Hematopoietic multipotent progenitor cell treated with erythropoietin and hydrocortisone succinate and interleukin-3 and kit ligand, for 4 days (in vitro differentiated cells): ENCODE measurements around the gene CBARP.

ENCODE experiments used
- DNase-seq: peaks from one replicate; pipeline ENCODE4 v3.0.0-alpha.2; 2015

CBARP gene

DNA sequence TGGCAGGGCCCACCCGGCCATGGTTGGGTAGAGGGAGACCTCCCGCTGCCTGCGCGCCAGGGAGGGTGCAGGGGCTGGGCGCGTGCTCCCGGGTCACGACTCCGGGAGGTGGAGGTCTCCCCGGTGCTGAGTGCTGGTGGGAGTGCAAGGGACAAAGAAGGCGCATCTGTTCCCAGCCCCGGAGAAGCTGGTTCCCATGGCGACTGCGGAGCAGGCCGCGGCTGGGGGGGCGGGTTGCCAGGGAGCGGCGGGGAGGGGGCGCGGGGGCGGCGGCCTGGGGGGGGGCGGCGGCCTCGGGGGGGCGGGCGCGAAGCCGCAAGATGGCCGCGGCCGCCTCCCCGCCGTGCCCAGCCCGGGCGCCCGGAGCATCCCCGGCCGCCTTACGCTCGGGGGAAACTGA is 1.2 kb downstream of the CBARP start:
- no peak for DNase-seq

GRCh38 chr19:1235625-1236538 is 1.9 kb downstream of the CBARP start:
- DNase-seq = no peak

DNA sequence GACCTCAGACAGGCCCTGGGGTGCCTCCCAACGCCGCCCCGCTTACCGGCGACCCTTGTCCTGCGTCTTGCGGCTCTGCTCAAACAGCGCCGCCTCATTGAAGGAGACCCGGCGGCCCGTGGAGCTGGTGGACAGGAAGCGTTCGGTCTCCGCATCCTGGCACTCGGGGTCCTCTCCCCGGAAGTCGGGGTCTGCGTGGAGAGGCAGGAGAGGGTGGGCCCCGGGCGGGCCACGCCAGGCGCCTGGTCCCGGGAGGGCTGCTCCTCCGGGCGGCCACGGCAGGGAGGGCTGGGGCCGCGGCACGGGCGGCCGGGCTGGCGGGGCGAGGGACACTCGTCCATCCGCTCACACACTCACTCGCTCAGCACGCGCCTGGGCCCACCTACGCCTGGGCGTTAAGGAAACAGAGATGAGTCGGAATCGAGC is 2.8 kb downstream of the CBARP start:
- no peak for DNase-seq

DNA sequence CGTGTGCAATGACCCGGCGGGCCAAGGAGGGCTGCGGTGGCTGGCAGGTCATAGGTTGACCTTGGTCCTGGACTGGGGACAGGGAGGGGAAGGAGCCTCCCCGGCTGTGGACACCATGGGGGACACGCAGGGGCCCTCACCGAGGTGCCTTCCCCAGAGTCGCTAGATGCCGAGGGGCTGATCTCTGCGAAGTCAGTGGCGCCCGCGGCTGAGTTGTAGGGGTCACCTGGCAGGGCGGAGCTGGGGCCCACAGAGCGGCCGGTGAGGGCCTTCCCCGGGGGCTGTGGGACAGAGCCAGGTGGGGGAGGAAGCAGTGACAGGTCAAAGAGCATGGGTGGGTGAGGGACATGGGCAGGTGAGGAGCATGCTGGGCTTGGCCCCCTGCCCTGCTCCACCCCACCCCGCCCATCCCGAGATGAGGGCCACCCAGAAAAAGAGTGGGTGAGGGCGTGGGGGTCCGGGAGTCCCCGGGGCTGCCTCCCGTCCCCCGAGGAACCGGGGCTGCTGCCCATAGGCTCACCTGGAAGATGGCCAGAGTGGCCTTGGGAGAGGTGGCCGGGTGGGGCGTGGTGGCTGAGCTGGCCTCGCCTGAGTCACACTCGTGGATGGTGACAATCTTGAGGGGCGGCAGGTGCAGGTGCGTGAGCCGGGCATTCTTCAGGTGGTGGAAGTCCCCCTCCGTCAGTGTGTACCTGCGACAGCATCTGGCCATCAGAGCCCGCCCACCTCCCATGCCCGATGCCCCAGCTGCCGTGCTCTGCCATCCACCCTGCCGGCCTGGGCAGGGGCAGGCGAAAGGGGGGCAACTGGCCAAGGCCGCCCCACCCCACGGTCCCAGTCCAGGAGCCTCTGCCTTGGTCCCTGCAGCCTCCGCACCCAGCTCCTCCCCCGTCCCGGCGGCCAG is 3.5 kb downstream of the CBARP start:
- no peak for DNase-seq

- DNase-seq = no peak
Observed at GRCh38 chr19:1233115-1233667, 4.6 kb downstream of the CBARP start.

- peak; percentile 57 for DNase-seq
Observed at GRCh38 chr19:1232652-1233072, 5.1 kb downstream of the CBARP start.

- no peak for DNase-seq
Observed at GRCh38 chr19:1231729-1232637, 5.8 kb downstream of the CBARP start.

GRCh38 chr19:1230783-1231489 is 6.9 kb downstream of the CBARP start:
- no peak for DNase-seq

DNA sequence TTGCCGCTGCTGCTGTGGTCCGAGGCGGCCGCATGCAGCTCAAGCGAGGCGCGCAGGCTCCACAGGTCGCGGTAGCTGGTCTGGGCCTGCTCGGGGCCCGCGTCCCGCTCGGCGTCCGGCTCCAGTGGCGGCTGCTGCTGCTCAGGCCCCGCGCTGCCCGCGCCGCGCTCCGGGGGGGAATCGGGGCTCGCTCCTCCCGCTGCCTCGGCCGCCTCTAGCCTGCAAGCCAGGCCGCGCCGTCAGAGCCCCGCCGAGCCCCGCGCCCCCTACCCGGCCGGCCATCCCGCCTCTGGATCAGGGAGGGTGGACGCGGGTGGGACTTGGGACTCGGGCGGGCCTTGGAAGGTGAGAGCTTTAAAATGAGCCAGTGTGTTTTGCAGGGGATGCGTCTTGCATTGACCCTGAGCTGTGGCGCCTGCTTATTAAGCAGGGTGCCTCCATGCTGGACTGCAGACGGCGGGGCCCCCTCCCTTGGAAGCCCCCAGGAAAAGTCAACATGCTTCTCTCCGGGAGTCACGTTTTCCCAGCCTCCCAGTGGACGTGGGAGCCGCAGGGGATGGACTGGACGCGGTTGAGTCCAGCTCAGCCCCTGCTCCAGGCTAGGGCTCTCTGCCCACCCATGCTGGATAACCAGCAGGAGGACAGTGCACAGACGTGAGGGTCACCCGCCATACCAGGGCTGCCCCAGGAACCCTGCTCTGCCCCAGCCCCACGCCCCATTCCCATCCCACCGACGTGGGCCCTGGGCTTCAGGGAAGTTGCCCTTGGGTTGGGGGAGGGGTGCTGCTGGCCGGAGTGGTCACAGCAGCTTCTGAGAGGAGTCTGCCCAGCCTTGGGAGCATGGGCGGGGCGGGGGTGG is 7.7 kb downstream of the CBARP start:
- DNase-seq = no peak

- no peak for DNase-seq
Observed at GRCh38 chr19:1229056-1229923, 8.5 kb downstream of the CBARP start.

DNA sequence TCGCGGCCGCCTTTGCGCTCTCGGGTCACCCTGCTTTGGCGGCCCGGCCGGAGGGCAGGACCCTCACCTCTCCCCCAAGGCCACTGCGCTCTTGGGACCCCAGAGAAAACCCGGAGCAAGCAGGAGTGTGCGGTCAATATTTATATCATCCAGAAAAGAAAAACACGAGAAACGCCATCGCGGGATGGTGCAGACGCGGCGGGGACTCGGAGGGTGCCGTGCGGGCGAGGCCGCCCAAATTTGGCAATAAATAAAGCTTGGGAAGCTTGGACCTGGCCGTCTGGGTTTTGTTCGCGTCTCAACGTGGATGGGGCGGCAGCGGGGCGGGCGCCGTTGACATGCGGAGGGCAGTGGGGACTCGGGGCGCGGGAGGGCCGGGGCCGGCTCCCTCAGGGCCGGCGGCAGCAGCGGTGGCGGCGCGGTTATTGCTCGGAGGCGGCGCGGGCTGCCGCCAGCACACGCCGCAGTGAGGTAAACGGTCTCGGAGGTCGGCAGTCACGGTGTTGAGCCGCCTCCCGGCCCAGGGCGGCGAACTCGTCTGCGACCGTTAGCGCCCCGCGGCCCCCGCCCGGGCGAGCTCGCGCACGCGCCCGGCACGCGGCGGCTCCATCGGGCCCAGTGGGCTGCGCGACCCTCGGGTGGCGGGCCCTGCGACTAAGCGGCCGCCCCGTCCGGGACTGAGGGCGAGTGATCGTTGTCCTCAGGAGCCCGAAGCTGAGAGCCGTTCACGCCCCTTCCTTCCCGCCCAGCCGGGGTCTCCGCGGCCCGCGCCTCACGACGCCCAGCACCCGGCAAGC is 9.4 kb downstream of the CBARP start:
- no peak for DNase-seq

DNA sequence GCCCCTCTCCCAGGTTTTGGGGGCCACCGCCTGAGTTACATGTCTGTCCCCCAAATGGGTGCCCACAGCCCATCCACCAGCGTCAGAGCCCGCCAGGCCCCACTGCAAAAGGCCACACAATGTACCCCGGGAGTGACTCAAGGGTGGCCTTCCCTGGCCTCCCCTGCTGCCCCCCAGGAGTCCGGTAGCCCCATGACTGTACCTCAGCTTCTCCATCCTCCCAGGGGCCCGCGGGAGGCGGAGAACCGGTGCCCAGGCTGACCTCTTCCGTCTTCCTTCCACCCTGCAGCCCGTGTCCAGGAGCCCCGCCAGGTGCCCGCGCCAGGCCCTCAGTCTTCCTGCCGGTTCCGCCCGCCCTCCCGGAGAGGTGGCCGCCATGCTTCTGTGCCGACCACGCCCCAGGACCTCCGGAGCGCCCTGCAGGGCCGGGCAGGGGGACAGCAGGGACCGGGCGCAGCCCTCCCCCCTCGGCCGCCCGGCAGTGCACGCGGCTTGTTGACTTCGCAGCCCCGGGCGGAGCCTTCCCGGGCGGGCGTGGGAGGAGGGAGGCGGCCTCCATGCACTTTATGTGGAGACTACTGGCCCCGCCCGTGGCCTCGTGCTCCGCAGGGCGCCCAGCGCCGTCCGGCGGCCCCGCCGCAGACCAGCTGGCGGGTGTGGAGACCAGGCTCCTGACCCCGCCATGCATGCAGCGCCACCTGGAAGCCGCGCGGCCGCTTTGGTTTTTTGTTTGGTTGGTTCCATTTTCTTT is 10.3 kb downstream of the CBARP start:
- DNase-seq = no peak

DNA sequence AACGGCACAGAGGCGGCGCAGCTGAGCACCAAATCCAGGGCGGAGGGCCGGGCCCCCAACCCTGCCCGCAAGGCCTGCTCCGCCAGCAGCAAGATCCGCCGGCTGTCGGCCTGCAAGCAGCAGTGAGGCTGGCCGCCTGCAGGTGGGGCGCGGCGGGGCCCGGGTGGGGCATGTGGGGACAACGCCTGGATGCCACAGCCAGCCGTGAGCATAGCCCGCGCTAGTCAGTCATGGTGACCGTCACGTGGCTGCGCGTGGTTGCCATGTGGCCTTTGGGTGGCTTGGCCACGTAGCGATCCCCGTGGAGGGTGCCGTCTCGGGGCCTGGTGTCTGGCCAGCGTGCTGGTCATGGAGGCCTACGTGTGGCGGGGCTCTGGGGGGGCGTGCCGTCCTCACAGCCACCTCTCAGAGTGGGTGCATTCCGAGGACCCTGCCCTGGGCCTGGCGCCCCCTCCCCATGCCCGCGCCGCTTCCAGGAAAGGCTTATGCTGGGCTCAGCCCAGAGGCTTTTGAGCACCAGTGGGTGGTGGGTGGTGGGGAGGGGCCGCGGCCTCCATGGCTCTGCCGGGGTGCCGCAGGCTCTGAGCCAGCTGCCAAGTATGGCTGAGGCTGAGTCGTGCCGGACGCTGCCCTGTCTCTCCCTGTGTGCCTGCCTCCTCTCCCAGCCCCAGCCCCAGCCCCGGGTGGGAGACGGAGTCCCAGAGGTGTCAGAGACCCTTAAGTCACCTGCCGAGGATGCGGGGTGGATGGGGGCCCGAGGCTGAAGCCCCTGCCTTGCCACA is 11.1 kb downstream of the CBARP start:
- no peak for DNase-seq

- DNase-seq = no peak
Observed at GRCh38 chr19:1226227-1226518, 11.6 kb downstream of the CBARP start.

DNA sequence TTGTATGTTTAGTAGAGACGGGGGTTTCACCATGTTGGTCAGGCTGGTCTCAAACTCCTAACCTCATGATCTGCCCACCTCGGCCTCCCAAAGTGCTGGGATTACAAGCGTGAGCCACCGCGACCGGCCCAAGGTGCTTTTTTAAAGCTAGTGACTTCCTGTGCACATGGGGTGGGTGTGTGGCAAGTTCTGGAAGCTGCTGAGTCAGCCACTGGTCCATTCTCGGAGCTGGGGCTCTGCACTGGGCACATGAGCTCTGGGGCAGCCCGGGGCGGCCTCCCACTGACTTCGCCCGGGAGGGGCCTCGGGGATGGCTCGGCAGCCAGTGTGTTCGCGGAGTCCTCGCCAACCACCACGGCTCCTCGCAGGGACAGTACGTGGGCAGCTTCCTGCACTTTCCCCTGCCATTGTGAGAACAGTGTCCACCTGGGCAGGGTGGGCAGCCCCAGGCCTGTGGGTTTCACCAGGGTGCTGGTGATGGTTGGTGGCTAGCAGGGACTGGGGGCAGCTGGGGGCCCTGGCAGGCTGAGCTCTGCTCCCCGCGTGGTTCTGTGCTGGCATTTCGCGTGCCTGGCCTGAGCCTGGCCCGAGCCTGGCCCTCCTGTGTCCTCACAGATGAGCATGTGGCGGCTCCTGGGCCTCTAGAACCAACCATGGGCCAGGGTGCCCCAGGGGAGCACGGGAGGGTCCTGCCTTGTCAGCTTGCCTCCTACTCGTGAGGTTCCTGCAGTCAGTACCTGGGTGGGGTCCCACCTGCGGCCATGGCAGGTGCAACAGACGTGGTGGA is 12.2 kb downstream of the CBARP start:
- no peak for DNase-seq

- no peak for DNase-seq
Observed at GRCh38 chr19:1224847-1225246, 13.0 kb downstream of the CBARP start.
